GM12875 (cell line): ENCODE measurements around the gene PNPLA2.

ENCODE experiments used
- H3K4me3 ChIP-seq: one replicate; pipeline ENCODE4 v1.5.1; 2011; ENCODE audit warnings: low read depth, low read length, control low read depth
- TF ChIP-seq, protein P1 (sequence below): IDR thresholded peaks from 2 replicates; pipeline ENCODE4 v1.5.1; 2011; ENCODE audit warnings: low read depth, mild to moderate bottlenecking, control low read depth, inconsistent platforms, low read length, moderate library complexity, borderline replicate concordance; ENCODE audit not compliant: insufficient read depth

Gene PNPLA2

DNA sequence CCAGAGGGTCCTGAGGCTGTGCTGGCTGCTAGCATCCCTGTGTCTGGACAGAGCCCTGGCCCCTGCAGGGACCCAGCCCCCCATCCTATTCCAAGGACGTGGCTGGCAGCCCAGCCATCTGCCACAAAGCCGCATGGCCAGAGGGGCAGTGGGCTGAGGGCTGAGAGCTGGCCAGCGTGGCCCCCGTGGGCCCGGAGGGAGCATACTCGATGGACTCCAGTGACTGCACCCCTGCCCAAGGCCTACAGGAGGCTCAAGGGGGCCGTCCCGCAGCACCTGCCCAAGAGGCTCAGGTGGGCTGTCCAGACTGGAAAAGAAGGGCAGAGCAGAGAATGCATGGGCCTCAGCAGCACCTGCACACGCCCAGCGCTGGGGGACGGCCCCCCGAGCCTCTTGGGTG, 37.1 kb downstream of the PNPLA2 start:
- H3K4me3 ChIP-seq: no peak overlapping the region
- TF ChIP-seq, protein P1, sequence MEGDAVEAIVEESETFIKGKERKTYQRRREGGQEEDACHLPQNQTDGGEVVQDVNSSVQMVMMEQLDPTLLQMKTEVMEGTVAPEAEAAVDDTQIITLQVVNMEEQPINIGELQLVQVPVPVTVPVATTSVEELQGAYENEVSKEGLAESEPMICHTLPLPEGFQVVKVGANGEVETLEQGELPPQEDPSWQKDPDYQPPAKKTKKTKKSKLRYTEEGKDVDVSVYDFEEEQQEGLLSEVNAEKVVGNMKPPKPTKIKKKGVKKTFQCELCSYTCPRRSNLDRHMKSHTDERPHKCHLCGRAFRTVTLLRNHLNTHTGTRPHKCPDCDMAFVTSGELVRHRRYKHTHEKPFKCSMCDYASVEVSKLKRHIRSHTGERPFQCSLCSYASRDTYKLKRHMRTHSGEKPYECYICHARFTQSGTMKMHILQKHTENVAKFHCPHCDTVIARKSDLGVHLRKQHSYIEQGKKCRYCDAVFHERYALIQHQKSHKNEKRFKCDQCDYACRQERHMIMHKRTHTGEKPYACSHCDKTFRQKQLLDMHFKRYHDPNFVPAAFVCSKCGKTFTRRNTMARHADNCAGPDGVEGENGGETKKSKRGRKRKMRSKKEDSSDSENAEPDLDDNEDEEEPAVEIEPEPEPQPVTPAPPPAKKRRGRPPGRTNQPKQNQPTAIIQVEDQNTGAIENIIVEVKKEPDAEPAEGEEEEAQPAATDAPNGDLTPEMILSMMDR: no peak

DNA sequence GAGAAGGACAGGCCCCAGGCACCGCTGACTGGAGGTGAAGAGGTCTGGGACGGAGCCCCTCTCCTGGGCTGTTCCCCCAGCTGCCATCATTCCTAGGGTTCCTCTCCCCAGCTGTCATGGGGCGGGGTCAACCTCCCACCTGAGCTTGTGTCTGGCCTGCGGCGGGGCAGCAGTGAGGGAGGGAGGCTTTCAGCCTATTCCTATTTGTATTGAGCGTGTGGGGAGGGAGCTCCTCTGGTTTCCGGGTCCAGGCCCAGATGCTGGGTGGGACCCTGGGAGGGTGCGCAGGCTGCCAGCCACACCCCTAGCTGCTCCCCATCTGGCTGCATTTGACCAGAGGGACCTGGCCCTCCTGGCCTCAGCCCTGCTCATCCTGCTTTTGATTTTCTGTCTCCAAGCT, 37.7 kb downstream of the PNPLA2 start:
- TF ChIP-seq, protein P1: no peak

DNA sequence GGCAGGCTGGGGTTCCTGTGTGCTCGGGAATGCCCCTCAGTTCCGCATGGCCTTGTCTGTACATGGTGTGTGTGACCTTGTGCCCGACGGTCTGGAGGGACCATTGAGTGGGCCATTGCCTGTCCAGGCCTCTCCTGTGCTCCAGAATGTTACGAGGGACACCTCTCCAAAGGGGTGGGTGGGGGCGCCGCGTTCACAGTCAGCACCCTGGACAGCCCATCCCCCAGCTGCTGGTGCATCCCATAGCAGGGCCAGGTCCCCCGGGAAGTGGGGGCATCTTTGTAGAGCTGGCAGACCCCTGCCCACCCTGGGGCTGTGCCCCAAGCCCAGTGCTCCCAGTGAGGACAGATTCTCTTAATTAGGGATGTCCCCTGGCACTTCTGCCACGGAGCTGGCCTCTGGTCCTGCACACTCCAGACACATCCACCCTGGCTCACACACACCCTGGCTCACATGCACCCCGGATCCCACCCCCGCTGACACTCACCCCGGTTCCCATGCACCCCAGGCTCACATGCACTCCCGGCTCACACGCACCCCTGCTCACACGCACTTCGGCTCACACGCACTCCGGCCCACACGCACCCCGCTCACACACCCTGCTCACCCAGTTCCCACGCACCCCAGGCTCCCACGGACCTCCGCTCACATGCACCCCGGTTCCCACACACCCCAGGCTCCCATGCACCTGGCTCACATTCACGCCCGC, 39.5 kb downstream of the PNPLA2 start:
- TF ChIP-seq, protein P1: no peak
- no peak overlapping the region for H3K4me3 ChIP-seq

More for the DNA sequence above, 37.7 kb downstream of the PNPLA2 start:
- H3K4me3 ChIP-seq: no peak overlapping the region

DNA sequence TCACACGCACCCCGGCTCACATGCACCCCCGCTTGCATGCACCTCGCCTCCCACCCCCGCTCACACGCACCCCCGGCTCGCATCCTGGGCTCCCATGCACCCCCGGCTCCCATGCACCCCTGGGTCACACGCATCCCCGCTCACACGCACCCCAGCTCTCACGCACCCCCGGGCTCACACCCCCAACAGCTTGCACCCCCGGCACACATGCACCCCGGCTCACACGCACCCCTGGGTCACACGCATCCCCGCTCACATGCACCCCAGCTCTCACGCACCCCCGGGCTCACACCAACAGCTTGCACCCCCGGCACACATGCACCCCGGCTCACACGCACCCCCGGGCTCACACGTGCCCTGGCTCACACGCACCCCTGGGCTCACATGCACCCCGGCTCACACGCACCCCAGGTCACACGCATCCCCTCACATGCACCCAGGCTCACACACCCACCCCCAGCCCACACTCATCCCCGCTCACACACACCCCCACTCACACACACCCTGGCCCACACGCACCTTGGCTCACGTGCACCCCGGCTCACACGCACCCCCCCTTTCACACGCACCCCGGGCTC, 40.1 kb downstream of the PNPLA2 start:
- TF ChIP-seq, protein P1: no peak

DNA sequence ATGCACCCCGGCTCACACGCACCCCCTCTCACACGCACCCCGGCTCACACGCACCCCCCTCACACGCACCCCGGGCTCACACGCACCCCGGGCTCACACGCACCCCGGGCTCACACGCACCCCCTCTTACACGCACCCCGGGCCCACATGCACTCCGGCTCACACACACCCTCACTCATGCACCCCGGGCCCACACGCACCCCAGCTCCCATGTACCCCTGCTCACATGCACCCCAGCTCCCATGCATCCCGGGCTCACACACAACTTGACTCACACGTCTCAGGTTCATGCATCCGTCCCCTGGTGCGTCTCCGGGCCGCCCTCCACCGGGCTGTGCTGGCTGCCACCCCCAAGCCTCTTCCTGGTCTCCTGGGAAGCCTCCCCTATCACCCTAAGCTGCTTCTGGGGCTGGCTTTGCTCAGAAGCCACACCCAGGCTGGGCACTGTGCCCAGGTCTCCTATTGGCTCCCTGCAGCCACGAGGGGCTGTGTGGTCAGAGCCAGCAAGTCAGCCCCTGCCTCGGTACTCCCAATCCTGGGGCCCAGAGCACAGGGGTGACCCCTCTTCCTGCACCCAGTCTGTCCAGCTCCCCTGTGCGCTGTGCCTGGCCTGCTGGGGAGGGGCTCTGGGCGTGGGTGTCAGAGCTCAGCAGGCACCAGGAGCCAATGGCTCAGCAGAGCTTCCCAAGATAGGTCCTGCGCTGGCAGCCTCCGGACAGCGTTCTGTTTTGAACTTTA, 40.8 kb downstream of the PNPLA2 start:
- H3K4me3 ChIP-seq: no peak overlapping the region

More for the DNA sequence above, 40.1 kb downstream of the PNPLA2 start:
- H3K4me3 ChIP-seq: no peak overlapping the region

DNA sequence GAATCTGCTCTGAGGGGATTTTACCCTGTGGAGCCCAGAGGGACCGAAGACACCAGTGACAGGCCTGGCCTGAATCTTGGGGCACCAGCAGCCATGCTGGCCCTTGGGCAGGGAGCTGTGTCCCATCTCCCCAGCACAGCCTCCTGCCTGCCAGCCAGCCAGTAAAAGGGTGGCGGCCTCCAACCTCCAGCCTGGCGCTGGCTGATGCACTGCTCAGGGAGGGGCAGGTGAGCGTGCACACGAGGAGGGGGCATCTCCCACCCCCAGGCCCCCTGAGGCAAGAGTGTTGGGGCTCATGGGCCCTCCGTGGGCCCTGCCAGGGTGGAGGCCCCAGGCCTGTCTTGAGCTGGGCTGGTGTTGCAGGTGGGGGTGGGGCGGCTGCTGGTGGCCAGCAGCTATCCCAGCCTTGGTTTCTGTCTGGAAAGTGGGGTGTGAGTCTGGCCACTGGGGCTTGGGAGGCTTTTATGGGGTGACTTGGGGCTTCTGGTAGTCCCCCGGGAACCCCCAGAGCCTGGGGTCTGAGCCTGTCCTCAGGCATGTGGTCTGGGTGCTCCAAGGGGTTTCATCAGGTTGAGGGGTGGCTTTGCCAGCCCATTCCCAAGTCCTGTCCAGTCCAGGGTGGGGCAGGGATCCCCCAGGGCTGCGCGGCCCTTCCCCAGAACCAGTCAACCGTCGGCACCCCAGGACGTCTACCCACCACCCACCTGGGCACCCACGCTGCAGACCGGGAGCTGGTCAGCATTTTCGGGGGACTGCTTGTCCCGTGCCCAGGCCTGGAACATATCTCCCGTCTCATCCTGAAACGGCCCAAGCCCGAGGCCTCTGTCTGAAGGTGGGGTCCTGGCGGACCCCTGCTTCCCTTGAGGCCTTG, 41.8 kb downstream of the PNPLA2 start:
- no peak overlapping the region for H3K4me3 ChIP-seq
- TF ChIP-seq, protein P1: no peak

More for the DNA sequence above, 40.8 kb downstream of the PNPLA2 start:
- TF ChIP-seq, protein P1: no peak
